Natural killer cell (primary cell): Measurements from ENCODE around the gene PDIA2. TPM values are rescaled to one million over a fixed set of nuclear protein-coding genes. Genes with fewer than 3 reads are reported as not detected.

Source experiments
- ATAC-seq, 3 donors: fragments of 150-1000 bp in 2 of 3; fragments of 200-7000 bp in 1 of 3; cut with Tn5 transposase; 1 replicate in 1 of 3; 2 replicates in 2 of 3; pipeline ENCODE4 v1.10.0; 2021; ENCODE audit warnings: mild to moderate bottlenecking in 2 of 3, moderate library complexity in 2 of 3
- DNase-seq, 2 donors: peaks; one replicate each; pipeline versions ENCODE4 v3.0.0 to v3.0.0-alpha.2; 2013 to 2021; ENCODE audit warnings: mixed read lengths in 1 of 2
- H3K27ac ChIP-seq: one replicate; pipeline ENCODE4 v1.5.1; 2013; ENCODE audit warnings: mild to moderate bottlenecking, low read length
- H3K27me3 ChIP-seq: one replicate; pipeline ENCODE4 v1.6.1; 2013; ENCODE audit warnings: low read length; ENCODE audit not compliant: control insufficient read depth, insufficient read depth
- H3K36me3 ChIP-seq: one replicate; pipeline ENCODE4 v1.6.1; 2013; ENCODE audit warnings: low read length; ENCODE audit not compliant: control insufficient read depth, insufficient read depth
- H3K4me1 ChIP-seq: one replicate; pipeline ENCODE4 v1.6.1; 2013; ENCODE audit warnings: low read length; ENCODE audit not compliant: control insufficient read depth, insufficient read depth
- H3K4me3 ChIP-seq: one replicate; pipeline ENCODE4 v1.5.1; 2013; ENCODE audit warnings: low read length
- H3K9me3 ChIP-seq: one replicate; pipeline ENCODE4 v1.6.1; 2013; ENCODE audit warnings: low read length; ENCODE audit not compliant: control insufficient read depth, insufficient read depth
- H3K27ac Mint-ChIP-seq, 2 donors: one replicate each; pipeline ENCODE4 v1.8.0; 2022; ENCODE audit warnings: mild to moderate bottlenecking in 2 of 2, mixed read lengths in 2 of 2, moderate library complexity in 1 of 2
- H3K27me3 Mint-ChIP-seq, 2 donors: one replicate each; pipeline ENCODE4 v1.8.0; 2022; ENCODE audit warnings: low read depth in 2 of 2, mixed read lengths in 2 of 2
- H3K36me3 Mint-ChIP-seq: one replicate; pipeline ENCODE4 v1.8.0; 2022; ENCODE audit warnings: mixed read lengths
- H3K4me1 Mint-ChIP-seq, 2 donors: one replicate each; pipeline ENCODE4 v1.8.0; 2022; ENCODE audit warnings: mixed read lengths in 2 of 2
- H3K4me3 Mint-ChIP-seq: one replicate; pipeline ENCODE4 v1.8.0; 2022; ENCODE audit warnings: mild to moderate bottlenecking, moderate library complexity, mixed read lengths
- H3K9me3 Mint-ChIP-seq, 2 donors: one replicate each; pipeline ENCODE4 v1.8.0; 2022; ENCODE audit warnings: mixed read lengths in 2 of 2
- CTCF ChIP-seq: fragments of 200-600 bp; IDR thresholded peaks from one replicate; pipeline ENCODE4 v1.8.0; 2022; ENCODE audit warnings: antibody characterized with exemption
- WGBS: methylation state at CpG from one replicate; pipeline ENCODE4 v1.1.7; 2013; ENCODE audit warnings: missing lambda C conversion rate; ENCODE audit not compliant: insufficient coverage; 5-methylcytosine and 5-hydroxymethylcytosine counted together
- intact Hi-C: fragments of 100-400 bp; cut with micrococcal nuclease; formaldehyde crosslinking; loops from one replicate; pipeline ENCODE4 v1.14.2; 2022
- total RNA-seq, 4 donors: library from RNA; stranded (reverse); fragments of 120-200 nt in 1 of 4; gene quantifications; one replicate each; pipeline versions ENCODE4 v1.2.3 to v1.2.4, GENCODE V29; 2013 to 2022

Gene PDIA2
- total RNA-seq, 3 donors from 2014 or later (not counting 1 experiment from before 2014, with no cell fraction given), result not detected

DNA sequence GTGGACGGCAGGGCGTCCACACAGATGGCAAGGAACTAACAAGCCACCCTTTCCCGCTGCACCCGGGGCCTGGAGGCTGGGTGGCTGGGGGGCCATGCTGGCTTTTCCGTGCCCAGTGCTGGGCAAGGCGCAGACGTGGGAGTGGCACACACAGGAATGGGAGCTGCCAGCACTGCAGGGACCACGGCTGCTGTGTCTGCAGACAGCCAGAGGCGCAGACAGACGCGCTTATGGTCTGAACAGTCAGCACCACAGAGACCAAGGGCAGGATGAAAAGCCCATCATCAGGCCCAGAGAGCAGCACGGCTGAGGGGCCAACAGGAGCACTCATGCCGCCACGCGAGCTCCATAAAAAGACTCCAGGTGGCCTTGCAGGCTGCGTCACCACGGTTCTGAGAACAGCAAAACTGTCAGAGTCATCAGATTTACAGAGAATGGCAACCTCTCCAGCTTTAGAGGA is 24.0 kb downstream of the PDIA2 start:
- Mint-ChIP-seq H3K36me3 (no peaks in the 10 kb centered on the region), H3K4me1 (peaks cover 48 to 52% of the 10 kb centered on the region in 2 donors), H3K27me3 (no peaks in the 10 kb centered on the region), H3K27ac (peak overlapping the region; percentile 81 to 89), H3K9me3 (no peaks in the 10 kb centered on the region), H3K4me3 (peak overlapping the region; percentile 75)
- intact Hi-C loops, result loop anchor here (5.0 kb wide), 1 partner anchor 45 kb away; the partner anchor contains the start of gene AXIN1
- ATAC-seq (no peak), DNase-seq (no peak)
- H3K4me3 ChIP-seq, result no peak overlapping the region
- no peak for TF ChIP-seq CTCF
- no peaks in the 10 kb centered on the region for H3K27me3 ChIP-seq
- no peak overlapping the region for H3K27ac ChIP-seq
- H3K36me3 ChIP-seq, result peaks cover 42% of the 10 kb centered on the region
- H3K9me3 ChIP-seq, result no peaks in the 10 kb centered on the region
- WGBS, result 91% methylated on average over 17 of the region's 17 CpGs
- H3K4me1 ChIP-seq, result peaks cover 51% of the 10 kb centered on the region

DNA sequence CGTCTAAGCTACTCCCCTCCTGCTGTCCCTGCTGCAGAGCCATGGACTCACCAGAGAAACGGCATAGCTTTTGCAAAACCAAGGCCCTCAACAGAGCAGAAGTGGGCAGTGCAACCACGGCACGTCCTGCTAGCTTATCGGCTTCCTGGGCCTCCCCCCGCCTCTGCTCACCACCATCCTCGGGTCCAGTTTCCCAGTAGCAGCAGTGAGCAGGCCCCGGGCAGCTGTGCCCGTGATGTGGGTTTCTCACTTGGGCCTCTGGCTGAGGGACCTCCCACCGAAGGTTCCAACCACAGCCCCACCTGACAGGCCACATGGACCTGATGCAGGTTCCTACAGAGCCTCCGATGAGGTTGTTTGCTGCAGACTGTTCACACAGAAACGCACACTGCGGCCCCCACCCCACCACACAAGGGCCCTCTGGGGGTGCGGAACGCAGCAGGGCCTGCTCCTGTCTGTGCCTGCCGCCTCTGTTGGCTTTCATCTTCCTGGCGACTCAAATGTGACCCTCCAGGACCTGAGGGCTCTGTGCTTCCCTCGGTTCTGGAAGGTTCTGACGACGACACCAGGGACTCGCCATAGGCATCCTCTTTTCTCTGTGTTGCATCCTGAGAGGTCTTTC is 24.8 kb downstream of the PDIA2 start:
- H3K4me3 Mint-ChIP-seq, result peak overlapping the region; percentile 75
- H3K36me3 ChIP-seq, result peaks cover 41% of the 10 kb centered on the region
- peaks cover 48 to 52% of the 10 kb centered on the region in 2 donors for H3K4me1 Mint-ChIP-seq
- H3K4me1 ChIP-seq, result peaks cover 51% of the 10 kb centered on the region
- H3K27ac Mint-ChIP-seq, result peak overlapping the region; percentile 81 to 89
- no peaks in the 10 kb centered on the region for H3K9me3 ChIP-seq
- ATAC-seq, result peak; percentile 65 to 70 (median 68)
- H3K9me3 Mint-ChIP-seq, result no peaks in the 10 kb centered on the region
- intact Hi-C loops, result loop anchor here (2.0 to 5.0 kb wide), 2 partner anchors 44 to 73 kb away; partner anchors contain the start of genes AXIN1 and FAM234A
- 38% methylated on average over 21 of the region's 21 CpGs for WGBS
- no peaks in the 10 kb centered on the region for H3K36me3 Mint-ChIP-seq
- no peaks in the 10 kb centered on the region for H3K27me3 Mint-ChIP-seq
- no peaks in the 10 kb centered on the region for H3K27me3 ChIP-seq
- no peak overlapping the region for H3K4me3 ChIP-seq
- peak overlapping the region; percentile 30 for H3K27ac ChIP-seq
- no peak for TF ChIP-seq CTCF
- DNase-seq, result peak; percentile 32 to 49

GRCh38 chr16:309476-309875 is 26.5 kb downstream of the PDIA2 start:
- peak in 1 of 2 donors; percentile 61 for DNase-seq
- 52% methylated on average over 7 of the region's 7 CpGs for WGBS
- peak overlapping the region; percentile 81 to 89 for H3K27ac Mint-ChIP-seq

More at GRCh38 chr16:309476-309875, 26.5 kb downstream of the PDIA2 start:
- peaks cover 38 to 50% of the 10 kb centered on the region in 2 donors for H3K4me1 Mint-ChIP-seq
- no peaks in the 10 kb centered on the region for H3K9me3 Mint-ChIP-seq
- peak overlapping the region; percentile 75 for H3K4me3 Mint-ChIP-seq
- H3K27me3 Mint-ChIP-seq, result no peaks in the 10 kb centered on the region
- peak in 1 of 3 donors; percentile 25 for ATAC-seq
- no peak for TF ChIP-seq CTCF
- H3K27ac ChIP-seq, result no peak overlapping the region
- peaks cover 46% of the 10 kb centered on the region for H3K36me3 ChIP-seq
- H3K4me1 ChIP-seq, result peaks cover 60% of the 10 kb centered on the region
- no peaks in the 10 kb centered on the region for H3K27me3 ChIP-seq
- no peaks in the 10 kb centered on the region for H3K9me3 ChIP-seq
- H3K4me3 ChIP-seq, result no peak overlapping the region
- no peaks in the 10 kb centered on the region for H3K36me3 Mint-ChIP-seq
- intact Hi-C loops, result loop anchor here (2.0 to 5.0 kb wide), 2 partner anchors 43 to 75 kb away; partner anchors contain the start of genes AXIN1 and FAM234A
